B cell (primary cell): ENCODE results near the gene FBXO48.

Source experiments
- CTCF ChIP-seq: fragments of 200-600 bp; IDR thresholded peaks from one replicate; pipeline ENCODE4 v1.8.0; 2022; ENCODE audit warnings: antibody characterized with exemption, mild to moderate bottlenecking
- EZH2 ChIP-seq: IDR thresholded peaks from 2 replicates; pipeline ENCODE4 v1.6.1; 2012; ENCODE audit warnings: borderline replicate concordance, low read depth, mild to moderate bottlenecking, moderate library complexity, low read length; ENCODE audit not compliant: insufficient read depth, poor library complexity, severe bottlenecking

DNA sequence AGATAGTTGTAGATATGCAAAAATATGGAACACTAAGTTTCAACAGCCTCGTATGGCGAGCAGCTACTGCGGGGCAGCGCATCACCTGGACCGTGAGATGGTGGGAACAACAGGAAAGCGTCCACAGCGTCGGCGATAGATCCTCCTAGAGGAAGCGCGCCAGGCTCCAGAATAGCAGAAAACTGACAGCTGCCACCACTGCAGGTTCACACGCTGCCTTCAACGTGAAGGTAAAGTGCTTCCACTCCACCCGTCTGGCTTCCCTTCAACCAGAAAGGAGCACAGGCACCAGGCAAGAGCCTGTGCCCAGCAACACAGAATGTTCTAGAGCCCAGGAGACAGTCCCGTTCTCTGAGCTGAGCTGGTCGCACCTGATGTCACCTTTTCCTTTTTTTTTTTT, 20.0 kb downstream of the FBXO48 start:
- TF ChIP-seq CTCF, result no peak
- no peak for TF ChIP-seq EZH2
